ENCODE results near the gene EPN1. TPM values are rescaled to one million over a fixed set of nuclear protein-coding genes. Genes with fewer than 3 reads are reported as not detected.
A peak's percentile ranks its signal among the peaks of the same experiment; 100 is the strongest.

Gene EPN1
- total and polyA plus RNA-seq, 2 of the 13 experiments (the other 11 are each of a cell fraction or from before 2014, with no cell fraction given), result 28.9 to 31.7 TPM

GRCh38 chr19:55653651-55654322 is 21.2 kb upstream of the EPN1 start (continued):
- TF ChIP-seq RCOR2 (CRISPR knock-in tag; IDR thresholded peaks at IDR 0.05), result no peak
- TF ChIP-seq ZUFSP (CRISPR knock-in tag; IDR thresholded peaks at IDR 0.05; ENCODE audit: borderline replicate concordance), result no peak
- TF ChIP-seq ZNF605 (CRISPR knock-in tag; IDR thresholded peaks at IDR 0.05), result 0 out of 2 replicates have a peak, but pooled peaks have one; percentile 42
- TF ChIP-seq RXRB (CRISPR knock-in tag; IDR thresholded peaks at IDR 0.05; ENCODE audit: borderline replicate concordance), result peak; percentile 76
- TF ChIP-seq ATAD3A (CRISPR knock-in tag; IDR thresholded peaks at IDR 0.05), result no peak
- no peak for TF ChIP-seq NFYB (CRISPR knock-in tag; IDR thresholded peaks at IDR 0.05)
- TF ChIP-seq ZNF780A (CRISPR knock-in tag; IDR thresholded peaks at IDR 0.05), result no peak
- TF ChIP-seq MED13 (CRISPR knock-in tag; IDR thresholded peaks at IDR 0.05), result no peak
- TF ChIP-seq GMEB1 (CRISPR knock-in tag; IDR thresholded peaks at IDR 0.05; ENCODE audit: borderline replicate concordance), result peak; percentile 53; the same call in 1 of the 2 replicates
- TF ChIP-seq KLF6 (CRISPR knock-in tag; IDR thresholded peaks at IDR 0.05), result no peak
- no peak for TF ChIP-seq SMAD9 (CRISPR knock-in tag; IDR thresholded peaks at IDR 0.05)
- peak; percentile 82 for TF ChIP-seq HNF1B (CRISPR knock-in tag; IDR thresholded peaks at IDR 0.05)
- peak; percentile 92 for TF ChIP-seq SMAD3 (CRISPR knock-in tag; IDR thresholded peaks at IDR 0.05)
- TF ChIP-seq ZFP1 (CRISPR knock-in tag; IDR thresholded peaks at IDR 0.05), result 0 out of 2 replicates have a peak, but pooled peaks have one; percentile 21
- TF ChIP-seq SP140L (CRISPR knock-in tag; IDR thresholded peaks at IDR 0.05; ENCODE audit: borderline replicate concordance), result peak; percentile 6; the same call in 1 of the 2 replicates
- TF ChIP-seq ZNF850 (CRISPR knock-in tag; conservative IDR thresholded peaks at IDR 0.05), result no peak
- no peak; the same call in 1 of the 2 replicates for TF ChIP-seq ZSCAN22 (CRISPR knock-in tag; IDR thresholded peaks at IDR 0.05)
- no peak for TF ChIP-seq ZHX2 (IDR thresholded peaks at IDR 0.05; ENCODE audit: low read depth)
- no peak for TF ChIP-seq ZHX2 (CRISPR knock-in tag; IDR thresholded peaks at IDR 0.05; ENCODE audit: borderline replicate concordance)
- TF ChIP-seq TAF1 (CRISPR knock-in tag; IDR thresholded peaks at IDR 0.05), result peak; percentile 64; the same call in 1 of the 2 replicates
